HEK293 (cell line): ENCODE data around the gene EPHX1.

Source experiments
- BCL11A ChIP-seq: fragments of 450-650 bp; formaldehyde crosslinking; IDR thresholded peaks from 2 replicates; pipeline ENCODE4 v1.5.1; 2016; ENCODE audit warnings: low read depth, missing biosample characterization, missing genetic modification characterization
- BCL11B ChIP-seq: fragments of 450-650 bp; formaldehyde crosslinking; IDR thresholded peaks from 2 replicates; pipeline ENCODE4 v1.5.1; 2016; ENCODE audit warnings: low read depth, missing biosample characterization, missing genetic modification characterization
- KLF16 ChIP-seq: fragments of 450-650 bp; formaldehyde crosslinking; IDR thresholded peaks from 2 replicates; pipeline ENCODE4 v1.5.1; 2017; ENCODE audit warnings: missing biosample characterization, missing genetic modification characterization
- SALL2 ChIP-seq: fragments of 450-650 bp; formaldehyde crosslinking; IDR thresholded peaks from 2 replicates; pipeline ENCODE4 v1.5.0; 2017; ENCODE audit warnings: missing biosample characterization, mild to moderate bottlenecking, missing genetic modification characterization, borderline replicate concordance
- ZNF10 ChIP-seq: fragments of 450-650 bp; formaldehyde crosslinking; IDR thresholded peaks from 2 replicates; pipeline ENCODE4 v1.5.1; 2017; ENCODE audit warnings: missing biosample characterization, missing genetic modification characterization
- ZNF19 ChIP-seq: fragments of 450-650 bp; formaldehyde crosslinking; IDR thresholded peaks from 2 replicates; pipeline ENCODE4; 2016; ENCODE audit warnings: missing biosample characterization, missing genetic modification characterization, low read depth
- ZNF48 ChIP-seq: fragments of 450-650 bp; formaldehyde crosslinking; IDR thresholded peaks from 2 replicates; pipeline ENCODE4 v1.5.1; 2016; ENCODE audit warnings: missing biosample characterization, missing genetic modification characterization
- ZNF549 ChIP-seq: fragments of 450-650 bp; IDR thresholded peaks from 2 replicates; pipeline ENCODE4 v1.5.1; 2018; ENCODE audit warnings: missing biosample characterization, missing genetic modification characterization, mild to moderate bottlenecking, inconsistent platforms, moderate library complexity
- ZNF629 ChIP-seq: fragments of 450-650 bp; formaldehyde crosslinking; IDR thresholded peaks from 2 replicates; pipeline ENCODE4 v1.5.1; 2017; ENCODE audit warnings: missing biosample characterization, missing genetic modification characterization
- TF ChIP-seq, protein P1 (sequence below): sonication (generic); formaldehyde crosslinking; IDR thresholded peaks from 2 replicates; pipeline ENCODE4 v1.8.1; 2022; ENCODE audit warnings: mild to moderate bottlenecking, moderate library complexity, missing genetic modification reagents
- TF ChIP-seq, protein P2 (sequence below): fragments of 450-650 bp; formaldehyde crosslinking; IDR thresholded peaks from 2 replicates; pipeline ENCODE4 v1.5.1; 2016; ENCODE audit warnings: missing biosample characterization, missing genetic modification characterization
- TF ChIP-seq, protein P3 (sequence below): fragments of 450-650 bp; formaldehyde crosslinking; IDR thresholded peaks from 2 replicates; pipeline ENCODE4 v1.5.1; 2016; ENCODE audit warnings: missing biosample characterization, missing genetic modification characterization
- TF ChIP-seq, protein P4 (sequence below): fragments of 450-650 bp; formaldehyde crosslinking; IDR thresholded peaks from 2 replicates; pipeline ENCODE4 v1.5.1; 2017; ENCODE audit warnings: missing biosample characterization, missing genetic modification characterization

DNA sequence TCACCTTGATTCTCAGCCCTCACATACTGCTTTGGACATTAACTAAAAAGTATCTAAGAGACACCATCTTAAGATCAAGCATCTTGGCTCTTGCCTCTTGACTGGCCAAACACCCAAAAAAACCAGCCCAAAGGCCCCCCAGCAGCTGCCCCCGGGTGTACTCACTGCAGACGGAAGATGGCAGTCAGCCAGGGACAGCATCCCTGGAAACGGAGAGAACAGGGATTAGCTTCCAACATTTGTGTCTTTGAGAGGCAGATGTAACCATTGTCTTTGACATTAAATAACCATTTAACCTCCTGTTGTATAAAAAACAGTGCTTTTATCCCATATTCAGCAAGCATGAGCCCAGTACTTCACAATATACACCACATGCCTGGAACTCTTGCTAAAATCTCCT, 61.0 kb downstream of the EPHX1 start:
- TF ChIP-seq, protein P1, sequence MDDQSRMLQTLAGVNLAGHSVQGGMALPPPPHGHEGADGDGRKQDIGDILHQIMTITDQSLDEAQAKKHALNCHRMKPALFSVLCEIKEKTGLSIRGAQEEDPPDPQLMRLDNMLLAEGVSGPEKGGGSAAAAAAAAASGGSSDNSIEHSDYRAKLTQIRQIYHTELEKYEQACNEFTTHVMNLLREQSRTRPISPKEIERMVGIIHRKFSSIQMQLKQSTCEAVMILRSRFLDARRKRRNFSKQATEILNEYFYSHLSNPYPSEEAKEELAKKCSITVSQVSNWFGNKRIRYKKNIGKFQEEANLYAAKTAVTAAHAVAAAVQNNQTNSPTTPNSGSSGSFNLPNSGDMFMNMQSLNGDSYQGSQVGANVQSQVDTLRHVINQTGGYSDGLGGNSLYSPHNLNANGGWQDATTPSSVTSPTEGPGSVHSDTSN (CRISPR knock-in tag) = no peak
- TF ChIP-seq, protein P2, sequence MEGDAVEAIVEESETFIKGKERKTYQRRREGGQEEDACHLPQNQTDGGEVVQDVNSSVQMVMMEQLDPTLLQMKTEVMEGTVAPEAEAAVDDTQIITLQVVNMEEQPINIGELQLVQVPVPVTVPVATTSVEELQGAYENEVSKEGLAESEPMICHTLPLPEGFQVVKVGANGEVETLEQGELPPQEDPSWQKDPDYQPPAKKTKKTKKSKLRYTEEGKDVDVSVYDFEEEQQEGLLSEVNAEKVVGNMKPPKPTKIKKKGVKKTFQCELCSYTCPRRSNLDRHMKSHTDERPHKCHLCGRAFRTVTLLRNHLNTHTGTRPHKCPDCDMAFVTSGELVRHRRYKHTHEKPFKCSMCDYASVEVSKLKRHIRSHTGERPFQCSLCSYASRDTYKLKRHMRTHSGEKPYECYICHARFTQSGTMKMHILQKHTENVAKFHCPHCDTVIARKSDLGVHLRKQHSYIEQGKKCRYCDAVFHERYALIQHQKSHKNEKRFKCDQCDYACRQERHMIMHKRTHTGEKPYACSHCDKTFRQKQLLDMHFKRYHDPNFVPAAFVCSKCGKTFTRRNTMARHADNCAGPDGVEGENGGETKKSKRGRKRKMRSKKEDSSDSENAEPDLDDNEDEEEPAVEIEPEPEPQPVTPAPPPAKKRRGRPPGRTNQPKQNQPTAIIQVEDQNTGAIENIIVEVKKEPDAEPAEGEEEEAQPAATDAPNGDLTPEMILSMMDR (tag by site-specific recombination) = no peak
- TF ChIP-seq ZNF19 (tag by site-specific recombination) (no peak), ZNF549 (tag by site-specific recombination) (no peak), BCL11A (tag by site-specific recombination) (no peak), BCL11B (tag by site-specific recombination) (no peak), ZNF10 (tag by site-specific recombination) (no peak), KLF16 (no peak), ZNF629 (tag by site-specific recombination) (no peak), SALL2 (tag by site-specific recombination) (no peak), ZNF48 (tag by site-specific recombination) (no peak)
- TF ChIP-seq, protein P3, sequence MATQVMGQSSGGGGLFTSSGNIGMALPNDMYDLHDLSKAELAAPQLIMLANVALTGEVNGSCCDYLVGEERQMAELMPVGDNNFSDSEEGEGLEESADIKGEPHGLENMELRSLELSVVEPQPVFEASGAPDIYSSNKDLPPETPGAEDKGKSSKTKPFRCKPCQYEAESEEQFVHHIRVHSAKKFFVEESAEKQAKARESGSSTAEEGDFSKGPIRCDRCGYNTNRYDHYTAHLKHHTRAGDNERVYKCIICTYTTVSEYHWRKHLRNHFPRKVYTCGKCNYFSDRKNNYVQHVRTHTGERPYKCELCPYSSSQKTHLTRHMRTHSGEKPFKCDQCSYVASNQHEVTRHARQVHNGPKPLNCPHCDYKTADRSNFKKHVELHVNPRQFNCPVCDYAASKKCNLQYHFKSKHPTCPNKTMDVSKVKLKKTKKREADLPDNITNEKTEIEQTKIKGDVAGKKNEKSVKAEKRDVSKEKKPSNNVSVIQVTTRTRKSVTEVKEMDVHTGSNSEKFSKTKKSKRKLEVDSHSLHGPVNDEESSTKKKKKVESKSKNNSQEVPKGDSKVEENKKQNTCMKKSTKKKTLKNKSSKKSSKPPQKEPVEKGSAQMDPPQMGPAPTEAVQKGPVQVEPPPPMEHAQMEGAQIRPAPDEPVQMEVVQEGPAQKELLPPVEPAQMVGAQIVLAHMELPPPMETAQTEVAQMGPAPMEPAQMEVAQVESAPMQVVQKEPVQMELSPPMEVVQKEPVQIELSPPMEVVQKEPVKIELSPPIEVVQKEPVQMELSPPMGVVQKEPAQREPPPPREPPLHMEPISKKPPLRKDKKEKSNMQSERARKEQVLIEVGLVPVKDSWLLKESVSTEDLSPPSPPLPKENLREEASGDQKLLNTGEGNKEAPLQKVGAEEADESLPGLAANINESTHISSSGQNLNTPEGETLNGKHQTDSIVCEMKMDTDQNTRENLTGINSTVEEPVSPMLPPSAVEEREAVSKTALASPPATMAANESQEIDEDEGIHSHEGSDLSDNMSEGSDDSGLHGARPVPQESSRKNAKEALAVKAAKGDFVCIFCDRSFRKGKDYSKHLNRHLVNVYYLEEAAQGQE (tag by site-specific recombination) = no peak
- TF ChIP-seq, protein P4, sequence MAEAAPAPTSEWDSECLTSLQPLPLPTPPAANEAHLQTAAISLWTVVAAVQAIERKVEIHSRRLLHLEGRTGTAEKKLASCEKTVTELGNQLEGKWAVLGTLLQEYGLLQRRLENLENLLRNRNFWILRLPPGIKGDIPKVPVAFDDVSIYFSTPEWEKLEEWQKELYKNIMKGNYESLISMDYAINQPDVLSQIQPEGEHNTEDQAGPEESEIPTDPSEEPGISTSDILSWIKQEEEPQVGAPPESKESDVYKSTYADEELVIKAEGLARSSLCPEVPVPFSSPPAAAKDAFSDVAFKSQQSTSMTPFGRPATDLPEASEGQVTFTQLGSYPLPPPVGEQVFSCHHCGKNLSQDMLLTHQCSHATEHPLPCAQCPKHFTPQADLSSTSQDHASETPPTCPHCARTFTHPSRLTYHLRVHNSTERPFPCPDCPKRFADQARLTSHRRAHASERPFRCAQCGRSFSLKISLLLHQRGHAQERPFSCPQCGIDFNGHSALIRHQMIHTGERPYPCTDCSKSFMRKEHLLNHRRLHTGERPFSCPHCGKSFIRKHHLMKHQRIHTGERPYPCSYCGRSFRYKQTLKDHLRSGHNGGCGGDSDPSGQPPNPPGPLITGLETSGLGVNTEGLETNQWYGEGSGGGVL (tag by site-specific recombination) = no peak
